Gastroesophageal sphincter (tissue), 4 donors: Measurements from ENCODE around the gene ITIH1. TPM values are rescaled to one million over a fixed set of nuclear protein-coding genes. Genes with fewer than 3 reads are reported as not detected.
A peak's percentile ranks its signal among the peaks of the same experiment; 100 is the strongest.

ENCODE experiments used
- ATAC-seq: fragments of 150-250 bp; one replicate; pipeline ENCODE4 v1.9.1; 2016; ENCODE audit warnings: mild to moderate bottlenecking, moderate library complexity
- H3K27ac ChIP-seq, 4 donors: fragments of 200-600 bp; sonication (generic) in 3 of 4; 1 replicate in 3 of 4; 2 replicates in 1 of 4; pipeline ENCODE4 v1.5.1; 2016 to 2019
- H3K27me3 ChIP-seq: fragments of 200-600 bp; sonication (generic); one replicate; pipeline ENCODE4 v1.5.1; 2019
- H3K36me3 ChIP-seq, 2 donors: fragments of 200-600 bp; sonication (generic); one replicate each; pipeline ENCODE4 v1.5.1; 2019; ENCODE audit warnings: control low read depth in 1 of 2
- H3K4me1 ChIP-seq, 3 donors: fragments of 200-600 bp; sonication (generic); 1 replicate in 2 of 3; 2 replicates in 1 of 3; pipeline ENCODE4 v1.5.1; 2016 to 2019; ENCODE audit warnings: control low read depth in 2 of 3
- H3K4me3 ChIP-seq, 2 donors: fragments of 200-600 bp; sonication (generic); one replicate each; pipeline ENCODE4 v1.5.1; 2019; ENCODE audit warnings: mild to moderate bottlenecking in 1 of 2, moderate library complexity in 1 of 2
- H3K9me3 ChIP-seq, 3 donors: fragments of 200-600 bp; sonication (generic); one replicate each; pipeline ENCODE4 v1.5.1; 2017 to 2019; ENCODE audit warnings: control low read depth in 2 of 3
- CTCF ChIP-seq, 4 experiments: fragments of 200-600 bp in 2 of 4; fragments of 450-650 bp in 2 of 4; sonication (generic) in 1 of 4; IDR thresholded peaks; one replicate each; pipeline ENCODE4 v1.5.1; 2017 to 2019; ENCODE audit warnings: antibody characterized with exemption in 4 of 4, mild to moderate bottlenecking in 2 of 4, moderate library complexity in 2 of 4
- EP300 ChIP-seq: sonication (generic); formaldehyde crosslinking; IDR thresholded peaks from one replicate; pipeline ENCODE4 v1.6.1; 2017; ENCODE audit warnings: antibody characterized with exemption, mild to moderate bottlenecking
- POLR2A ChIP-seq, 2 donors: fragments of 450-650 bp; IDR thresholded peaks; one replicate each; pipeline ENCODE4 v1.6.1; 2017; ENCODE audit warnings: antibody characterized with exemption in 2 of 2, mild to moderate bottlenecking in 2 of 2, moderate library complexity in 1 of 2
- POLR2AphosphoS5 ChIP-seq: sonication (generic); formaldehyde crosslinking; IDR thresholded peaks from one replicate; pipeline ENCODE4 v1.6.1; 2017; ENCODE audit warnings: antibody characterized with exemption
- WGBS, 2 donors: methylation state at CpG; one replicate each; pipeline ENCODE4 v1.1.5; 2018; ENCODE audit warnings: low coverage in 1 of 2; 5-methylcytosine and 5-hydroxymethylcytosine counted together
- total RNA-seq, 4 donors: library from RNA; depleted of rRNA; stranded (reverse); fragments of >200 nt; gene quantifications; one replicate each; pipeline ENCODE4 v1.1.0, GENCODE V29; 2016

ITIH1 gene
- total RNA-seq, 4 donors from 2014 or later = not detected

GRCh38 chr3:52827441-52827840 is 50.0 kb downstream of the ITIH1 start:
- TF ChIP-seq POLR2A (IDR thresholded peaks at IDR 0.05) (no peak), POLR2AphosphoS5 (no peak), EP300 (no peak), CTCF (IDR thresholded peaks at IDR 0.05) (no peak)
- H3K4me3 ChIP-seq = no peak overlapping the region
- H3K9me3 ChIP-seq = no peaks in the 10 kb centered on the region
- 40% methylated on average over 2 of the region's 9 CpGs; no CpG with 5 or more reads in 1 of the 2 donors for WGBS, 2 donors
- no peaks in the 10 kb centered on the region for H3K27me3 ChIP-seq
- H3K4me1 ChIP-seq = peaks cover 0 to 15% (median 6%) of the 10 kb centered on the region in 3 donors
- H3K27ac ChIP-seq = no peak overlapping the region
- peaks cover 0 to 35% of the 10 kb centered on the region in 2 donors for H3K36me3 ChIP-seq
- no peak for ATAC-seq

- Histone ChIP-seq H3K9me3 (no peaks in the 10 kb centered on the region), H3K4me3 (no peak overlapping the region), H3K27ac (no peak overlapping the region), H3K36me3 (peaks cover 0 to 32% of the 10 kb centered on the region in 2 donors), H3K27me3 (no peaks in the 10 kb centered on the region), H3K4me1 (peaks cover 0 to 20% (median 6%) of the 10 kb centered on the region in 3 donors)
- no peak for TF ChIP-seq POLR2A (IDR thresholded peaks at IDR 0.05)
- no CpG with 5 or more reads among the region's 10 CpGs for WGBS, 2 donors
- no peak for ATAC-seq
Measured at GRCh38 chr3:52827866-52828376, 50.5 kb downstream of the ITIH1 start.

- peaks cover 0 to 27% (median 6%) of the 10 kb centered on the region in 3 donors for H3K4me1 ChIP-seq
- H3K27ac ChIP-seq = no peak overlapping the region
- H3K4me3 ChIP-seq = no peak overlapping the region
- H3K36me3 ChIP-seq = peaks cover 0 to 22% of the 10 kb centered on the region in 2 donors
- ATAC-seq = no peak
- WGBS, 2 donors = 100% methylated on average over 1 of the region's 3 CpGs; no CpG with 5 or more reads in 1 of the 2 donors
- no peaks in the 10 kb centered on the region for H3K27me3 ChIP-seq
- no peak for TF ChIP-seq POLR2A (IDR thresholded peaks at IDR 0.05)
- H3K9me3 ChIP-seq = no peaks in the 10 kb centered on the region
Measured at GRCh38 chr3:52829482-52829881, 52.1 kb downstream of the ITIH1 start.

- Histone ChIP-seq H3K27ac (no peak overlapping the region), H3K4me1 (peaks cover 0 to 32% (median 6%) of the 10 kb centered on the region in 3 donors), H3K36me3 (peaks cover 0 to 23% of the 10 kb centered on the region in 2 donors), H3K27me3 (no peaks in the 10 kb centered on the region), H3K9me3 (no peaks in the 10 kb centered on the region), H3K4me3 (no peak overlapping the region)
- TF ChIP-seq POLR2AphosphoS5 = no peak
- no peak for TF ChIP-seq EP300
- no peak for TF ChIP-seq CTCF (IDR thresholded peaks at IDR 0.05)
- WGBS, 2 donors = 88 to 100% methylated on average over 1 to 5 of the region's 10 CpGs
- ATAC-seq = no peak
Measured at GRCh38 chr3:52829906-52830463, 52.6 kb downstream of the ITIH1 start.

GRCh38 chr3:52830535-52831258 is 53.3 kb downstream of the ITIH1 start, which contains the start of gene ITIH4:
ITIH4 (minus strand) TSS chr3:52830672; CDS start chr3:52830642, 30 bp downstream.
- ATAC-seq = no peak
- 77 to 86% methylated on average over 7 to 10 of the region's 16 CpGs for WGBS, 2 donors
- H3K36me3 ChIP-seq = peaks cover 0 to 30% of the 10 kb centered on the region in 2 donors
- H3K9me3 ChIP-seq = no peaks in the 10 kb centered on the region
- no peak for TF ChIP-seq POLR2AphosphoS5
- TF ChIP-seq EP300 = no peak
- no peak for TF ChIP-seq POLR2A (IDR thresholded peaks at IDR 0.05)
- no peaks in the 10 kb centered on the region for H3K27me3 ChIP-seq
- peak within 1 kb of the TSS in 3 of 4 donors; percentile 35 to 54 (median 43) for H3K27ac ChIP-seq
- H3K4me3 ChIP-seq = no peak within 1 kb of the TSS
- H3K4me1 ChIP-seq = peaks cover 0 to 39% (median 13%) of the 10 kb centered on the region in 3 donors

GRCh38 chr3:52831500-52832301 is 54.3 kb downstream of the ITIH1 start:
- WGBS, 2 donors = 5 to 72% methylated on average over 3 to 4 of the region's 21 CpGs
- H3K4me1 ChIP-seq = peaks cover 0 to 48% (median 18%) of the 10 kb centered on the region in 3 donors
- TF ChIP-seq POLR2AphosphoS5 (peak; percentile 28), POLR2A (IDR thresholded peaks at IDR 0.05) (no peak)
- H3K4me3 ChIP-seq = no peak overlapping the region
- no peaks in the 10 kb centered on the region for H3K9me3 ChIP-seq
- H3K36me3 ChIP-seq = peaks cover 0 to 30% of the 10 kb centered on the region in 2 donors
- H3K27ac ChIP-seq = peak overlapping the region in 3 of 4 donors; percentile 35 to 54 (median 43)
- peak; percentile 46 for ATAC-seq
- H3K27me3 ChIP-seq = no peaks in the 10 kb centered on the region
